HG03565 (cell line): ENCODE results near the gene BMPER.

ENCODE experiments used
- ATAC-seq: cut with Tn5 transposase; IDR thresholded peaks from one replicate; pipeline ENCODE4 v1.9.1; 2021; ENCODE audit warnings: mild to moderate bottlenecking, moderate library complexity; ENCODE audit not compliant: unreplicated experiment

Gene BMPER

DNA sequence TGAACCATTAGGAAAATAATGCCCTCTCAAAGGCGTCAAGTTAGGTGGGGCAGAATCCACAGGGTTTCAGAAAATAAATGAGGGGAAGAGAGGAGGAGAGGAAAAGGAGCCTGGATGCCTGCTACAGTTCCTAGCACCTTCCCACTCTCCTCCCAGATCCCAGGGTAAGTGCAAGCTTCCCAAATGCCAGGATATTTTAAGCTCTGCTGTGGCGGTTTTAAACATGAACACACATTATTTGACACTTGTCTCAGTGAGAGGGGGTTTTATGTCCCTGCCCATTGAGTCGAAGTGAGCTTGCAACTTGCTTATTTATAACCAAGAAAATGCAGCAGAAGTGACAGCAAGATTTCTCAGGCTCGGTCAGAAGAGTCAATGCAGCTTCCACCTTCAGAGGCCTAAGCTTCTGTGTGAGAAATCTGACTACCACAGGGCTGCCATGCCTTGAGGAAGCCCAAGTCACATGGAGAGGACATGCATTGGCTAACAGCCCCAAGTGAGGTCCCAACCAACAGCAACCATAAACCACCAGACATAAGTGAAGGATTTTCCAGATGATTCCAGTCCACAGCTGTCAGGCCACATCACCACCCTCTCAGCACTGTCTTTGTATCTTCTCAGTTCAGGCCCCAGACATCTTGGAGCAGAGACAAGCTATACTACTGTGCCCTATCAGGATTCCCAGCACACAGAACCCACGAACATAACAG is 17.9 kb upstream of the BMPER start:
- ATAC-seq = no peak

DNA sequence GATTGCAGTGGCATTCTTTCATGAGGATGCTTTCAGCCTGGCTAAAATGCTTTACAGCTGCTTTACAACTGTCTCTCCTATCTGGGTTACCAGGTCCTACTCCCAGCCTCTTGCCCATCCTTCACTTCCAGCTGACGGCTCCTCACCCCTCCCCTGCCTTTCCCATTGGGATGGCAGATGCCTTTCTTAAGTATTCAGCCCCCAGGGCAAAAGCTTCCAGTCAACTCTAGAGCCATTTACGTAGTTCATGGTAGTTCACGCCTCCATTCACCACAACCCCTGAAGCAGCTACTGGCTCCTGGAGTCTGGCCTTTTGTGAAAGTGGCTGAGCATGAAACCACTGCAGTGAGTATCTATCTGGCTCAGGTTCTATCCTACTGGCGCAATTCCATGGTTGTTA is 17.2 kb upstream of the BMPER start:
- ATAC-seq = no peak

- no peak for ATAC-seq
These were observed 12.4 kb upstream of the BMPER start for GRCh38 chr7:33892945-33893344.

DNA sequence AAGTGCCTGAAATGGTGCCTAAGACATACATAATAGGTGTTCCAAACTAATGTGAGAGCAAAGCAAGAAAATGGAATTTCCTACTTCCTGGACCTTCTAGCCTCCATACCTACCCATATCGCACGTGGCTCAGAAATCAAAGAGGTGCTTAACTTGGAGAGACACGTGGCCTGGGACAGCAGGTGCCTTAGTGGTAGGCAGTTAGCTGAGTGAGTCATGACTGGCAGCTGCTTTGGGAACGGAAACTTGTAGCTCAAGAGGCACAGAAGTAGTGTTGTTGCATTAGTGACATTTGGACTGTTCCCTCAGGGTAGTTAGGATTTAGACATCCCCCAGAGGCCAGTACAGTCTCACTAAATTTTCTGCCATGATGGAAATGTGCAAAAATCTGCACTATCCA is 12.0 kb upstream of the BMPER start:
- no peak for ATAC-seq

DNA sequence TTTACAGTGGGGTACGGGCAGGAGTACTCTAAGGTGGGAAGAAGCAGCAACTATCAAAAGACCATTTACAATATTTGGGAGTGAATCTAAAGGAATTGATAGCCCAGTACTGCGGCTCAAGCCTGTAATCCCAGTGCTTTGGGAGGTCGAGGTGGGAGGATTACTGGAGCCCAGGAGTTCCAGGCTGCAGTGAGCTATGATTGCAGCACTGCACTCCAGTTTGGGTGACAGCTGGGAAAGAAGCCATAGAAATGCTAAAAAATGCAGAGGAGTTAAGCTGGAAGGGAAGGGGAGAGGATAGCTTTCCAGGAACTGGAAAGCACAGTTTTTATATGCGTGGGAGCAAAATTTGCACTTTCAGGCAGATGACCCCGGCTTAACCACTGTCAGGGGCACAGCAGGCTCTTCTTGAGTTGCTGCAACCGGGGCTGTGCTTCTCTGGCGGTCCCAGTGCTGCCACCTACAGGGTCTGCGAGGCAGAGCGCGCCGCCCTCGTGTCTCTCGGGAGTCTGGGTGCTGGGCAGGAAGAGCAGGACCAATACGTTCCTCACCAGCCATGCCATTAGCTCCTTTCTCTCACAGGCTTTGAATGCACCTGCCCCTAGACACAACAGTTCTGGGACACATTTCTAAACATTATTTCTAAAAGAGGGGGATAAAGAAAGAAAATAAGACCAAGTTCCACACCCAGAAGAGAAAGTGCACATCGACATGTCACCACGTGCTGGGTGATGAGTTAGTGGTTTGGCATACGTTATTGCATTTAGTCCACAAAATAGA is 10.1 kb upstream of the BMPER start:
- ATAC-seq = peak; percentile 97

DNA sequence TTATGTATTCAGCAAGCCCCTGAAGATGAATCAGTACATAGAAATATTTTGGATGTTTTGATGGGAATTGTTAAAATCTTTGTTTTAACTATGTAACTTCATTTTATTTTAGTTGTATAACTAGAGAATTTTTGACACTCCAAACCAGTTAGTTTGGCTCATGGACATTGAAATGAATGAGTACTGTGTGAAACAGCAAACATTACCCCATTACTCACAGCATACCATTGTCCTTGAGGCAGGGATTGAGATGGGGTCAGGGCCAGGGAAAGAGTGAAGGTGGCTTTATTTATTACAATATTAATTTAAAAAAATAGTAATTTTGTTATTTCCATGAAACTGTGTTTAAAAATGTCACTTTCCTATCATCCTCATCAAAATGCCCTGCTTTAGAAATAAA is 4.8 kb upstream of the BMPER start:
- no peak for ATAC-seq

DNA sequence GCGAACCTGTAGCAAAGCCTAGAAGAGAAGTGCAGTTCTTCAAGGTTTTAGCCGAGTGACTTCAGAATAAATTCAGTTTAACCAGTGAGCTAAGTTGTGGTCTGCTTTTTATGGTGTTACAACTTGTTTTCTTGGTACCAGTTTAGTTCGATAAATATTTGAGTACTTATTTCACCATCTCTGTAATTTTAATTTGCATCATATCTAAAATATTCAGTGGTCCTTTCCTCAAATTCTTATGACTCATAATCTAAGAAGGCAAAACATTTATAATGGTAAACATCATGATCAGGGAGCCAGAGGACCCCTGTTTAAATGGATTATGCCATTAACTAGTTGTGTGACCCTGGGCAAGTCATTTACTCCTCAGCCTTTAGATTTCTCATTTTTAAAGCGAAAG is 4.1 kb upstream of the BMPER start:
- no peak for ATAC-seq

DNA sequence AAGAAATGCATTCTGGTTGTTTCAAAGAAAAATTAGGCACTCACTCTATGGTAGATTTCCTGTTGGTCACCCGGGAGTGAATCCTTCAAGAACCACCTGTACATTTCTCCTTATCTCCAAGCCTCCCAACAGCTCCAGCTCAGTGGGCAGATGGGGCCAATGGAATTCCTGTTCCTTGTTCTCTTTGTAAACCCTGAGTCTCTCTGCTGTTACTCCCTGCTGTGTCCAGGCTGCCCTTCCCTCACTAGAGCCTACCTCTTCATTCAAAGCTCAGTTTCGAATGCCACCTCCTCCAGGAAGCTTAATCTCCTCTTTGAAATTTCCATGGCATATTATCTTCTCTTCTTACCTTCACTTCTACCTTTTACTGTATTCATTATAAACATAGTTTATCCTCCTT is 3.5 kb upstream of the BMPER start:
- no peak for ATAC-seq

GRCh38 chr7:33902746-33903145 is 2.6 kb upstream of the BMPER start:
- ATAC-seq = no peak

- ATAC-seq = no peak
These were observed 1.3 kb upstream of the BMPER start for GRCh38 chr7:33903791-33904680.

DNA sequence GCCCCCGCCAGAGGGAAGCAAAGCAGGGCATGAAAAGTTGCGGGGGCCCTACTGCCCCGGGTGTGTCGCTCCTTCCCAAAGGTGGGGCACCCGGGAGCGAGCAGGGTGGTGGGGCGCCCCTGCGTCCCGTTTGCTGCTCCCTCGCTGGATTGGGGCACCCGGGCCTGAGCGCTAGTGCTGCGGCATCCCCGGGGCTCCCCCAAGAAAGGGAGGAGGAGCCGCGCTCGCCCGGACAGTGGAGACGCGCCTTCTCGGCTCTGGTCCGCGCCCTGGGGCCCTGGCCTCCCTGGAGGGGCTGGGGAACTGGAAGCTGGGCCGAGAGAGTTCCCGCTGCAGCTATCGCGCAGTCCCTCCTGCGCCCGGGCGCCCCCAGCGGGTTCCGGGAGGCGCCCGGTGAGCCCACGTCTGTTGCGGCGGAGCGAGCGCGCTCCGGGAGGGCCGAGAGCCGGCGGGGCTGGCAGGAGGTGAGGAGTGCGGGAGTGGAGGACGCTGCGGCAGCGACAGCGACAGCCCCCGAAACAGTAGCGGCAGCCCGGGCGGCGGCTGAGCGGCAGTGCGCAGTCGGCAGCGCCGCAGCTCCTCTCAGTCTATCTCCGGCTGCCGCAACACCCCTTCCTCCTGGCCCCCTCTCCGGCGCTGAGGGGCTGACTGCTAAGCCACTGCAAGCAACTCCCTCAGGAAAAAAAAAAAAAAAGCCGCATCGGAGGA is 504 bp upstream of the BMPER start:
- no peak for ATAC-seq

GRCh38 chr7:33906697-33907096 is 1.4 kb downstream of the BMPER start:
- ATAC-seq = no peak

DNA sequence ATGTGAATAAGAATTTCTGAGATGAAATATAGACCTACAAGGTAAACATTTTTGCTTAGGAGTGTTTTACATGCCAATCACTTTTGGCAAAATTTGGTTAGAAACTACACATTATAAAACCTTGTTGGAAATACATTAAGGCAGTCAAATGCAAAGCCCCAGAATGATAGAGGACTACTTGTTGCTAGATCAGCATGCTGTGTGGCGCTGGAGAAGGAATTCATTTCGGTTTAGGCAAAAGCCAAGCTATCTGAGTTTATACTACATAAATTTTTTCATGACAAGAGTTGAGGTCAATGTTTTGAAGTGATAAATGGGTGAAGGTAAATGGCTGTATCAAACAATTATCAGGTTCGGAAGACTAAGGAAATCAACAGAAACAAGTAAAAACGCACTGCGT is 2.3 kb downstream of the BMPER start:
- no peak for ATAC-seq

DNA sequence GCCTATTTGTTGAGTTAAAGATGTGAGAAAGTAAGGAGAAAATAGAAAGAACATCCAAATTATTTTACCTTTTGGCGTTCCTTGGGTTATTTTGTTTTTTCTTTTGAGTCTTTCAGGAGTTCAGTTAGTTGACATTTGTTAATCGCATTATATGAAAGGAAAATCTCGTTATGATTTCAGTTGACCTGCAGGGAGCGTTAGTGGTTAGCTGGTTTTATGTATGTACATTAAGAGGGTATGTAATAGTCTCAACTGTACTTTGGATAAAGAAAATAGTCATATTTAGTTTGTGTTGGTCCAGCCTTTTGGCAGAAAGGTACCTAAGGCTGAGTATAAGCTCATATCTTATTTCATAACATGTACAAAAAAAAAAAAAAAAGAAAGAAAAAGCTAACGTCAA is 4.0 kb downstream of the BMPER start:
- no peak for ATAC-seq

GRCh38 chr7:33909755-33910154 is 4.4 kb downstream of the BMPER start:
- no peak for ATAC-seq

DNA sequence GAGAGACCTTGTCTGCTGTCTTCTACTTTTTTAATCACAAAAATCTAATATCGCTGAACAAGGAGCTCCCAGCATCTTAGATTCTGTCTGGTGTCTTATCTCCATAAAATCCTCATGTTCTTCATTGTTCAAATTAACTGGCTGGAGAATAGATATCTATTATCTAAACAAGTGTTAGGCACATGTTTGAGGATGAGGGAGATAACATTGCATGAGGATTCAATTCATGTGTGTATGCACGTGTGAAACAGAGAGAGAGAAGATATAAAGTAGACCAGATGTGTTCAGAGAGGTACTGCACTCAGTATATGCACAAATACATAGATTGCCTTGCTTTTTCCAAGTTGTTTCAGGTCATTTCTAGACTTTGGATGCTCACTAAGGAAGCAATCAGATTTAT is 5.4 kb downstream of the BMPER start:
- ATAC-seq = no peak

GRCh38 chr7:33916357-33917081 is 11.2 kb downstream of the BMPER start:
- ATAC-seq = no peak

DNA sequence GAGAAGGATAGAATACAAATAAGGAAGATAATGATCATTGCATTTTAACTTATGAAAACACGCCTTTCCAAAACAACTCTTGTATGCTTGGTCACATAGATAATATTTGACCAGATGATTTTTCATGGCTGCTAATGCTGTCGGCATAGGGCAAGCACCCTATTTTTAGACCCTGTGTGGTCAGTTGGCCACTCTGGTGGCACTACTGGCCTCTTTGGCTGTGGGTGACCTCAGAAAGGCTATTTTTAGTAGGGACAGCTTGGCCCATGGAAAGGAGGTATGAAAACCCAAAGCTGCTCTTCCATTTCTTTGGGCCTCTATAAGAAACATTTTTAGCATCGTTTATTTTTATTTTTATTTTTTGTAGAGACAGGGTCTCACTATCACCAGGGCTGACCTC is 12.3 kb downstream of the BMPER start:
- ATAC-seq = no peak

DNA sequence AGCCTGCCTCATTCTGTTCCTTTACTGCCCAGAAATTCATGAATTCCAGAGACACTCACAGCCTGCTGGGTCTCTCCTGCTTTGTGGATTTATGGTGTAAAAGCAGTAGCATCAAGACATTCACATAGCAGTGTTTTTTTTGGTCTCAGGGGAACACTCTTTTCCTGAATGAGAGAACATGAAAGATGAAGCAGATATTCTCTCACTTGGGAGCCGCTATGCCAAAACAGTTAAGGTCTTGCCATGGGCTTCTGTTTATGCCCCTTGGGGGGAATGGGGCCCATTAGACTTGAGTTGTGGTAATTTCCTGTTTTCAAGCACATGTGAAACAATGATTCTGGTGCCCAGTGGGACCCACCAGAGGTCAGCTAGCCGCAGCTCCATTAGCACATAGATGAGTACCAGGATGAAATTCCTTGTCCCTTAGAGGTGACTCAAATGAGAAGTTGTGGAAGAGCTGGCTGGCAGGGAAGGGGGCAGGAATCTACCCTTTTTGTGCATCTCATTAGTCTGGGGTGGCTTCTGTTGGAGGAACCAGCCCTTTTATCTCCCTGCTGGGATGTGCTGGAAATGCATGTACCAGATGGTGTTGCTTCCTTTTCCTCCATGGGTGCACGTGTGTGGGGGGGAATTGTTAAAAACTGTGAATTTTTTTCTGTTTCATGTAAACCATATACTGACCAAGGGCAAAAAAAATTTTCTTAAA is 13.3 kb downstream of the BMPER start:
- no peak for ATAC-seq

DNA sequence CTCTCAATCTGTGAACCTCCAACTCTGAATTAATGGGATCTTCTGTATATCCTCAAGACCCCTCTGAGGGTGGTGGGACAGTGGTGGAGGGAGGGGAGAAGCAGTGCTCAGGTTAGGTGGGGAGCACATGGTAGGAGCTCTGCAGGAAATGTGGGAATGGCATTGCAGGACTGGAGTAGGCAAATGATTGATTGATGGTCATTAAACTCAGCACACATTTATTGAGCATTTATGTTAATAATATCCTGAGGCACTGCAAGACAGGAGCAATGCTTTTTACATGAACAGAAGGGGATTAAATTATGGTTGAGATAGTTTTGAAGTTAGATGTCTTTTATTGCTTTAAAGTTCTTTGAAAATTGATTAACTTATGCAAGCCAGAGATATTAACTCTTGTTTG is 14.1 kb downstream of the BMPER start:
- ATAC-seq = no peak
